Right atrium auricular region (tissue), 2 donors: ENCODE results near the gene P3H4. TPM values are rescaled to one million over a fixed set of nuclear protein-coding genes. Genes with fewer than 3 reads are reported as not detected.

Experiments
- DNase-seq: peaks from one replicate; pipeline ENCODE4 v3.0.0-alpha.2; 2019; ENCODE audit warnings: low spot score
- H3K27ac ChIP-seq, 2 donors: fragments of 200-600 bp; sonication (generic); 1 replicate in 1 of 2; 2 replicates in 1 of 2; pipeline ENCODE4 v1.5.1; 2016 to 2019
- H3K27me3 ChIP-seq, 2 donors: fragments of 200-600 bp; sonication (generic); one replicate each; pipeline versions ENCODE4 v1.5.1 to v1.6.0; 2017 to 2019
- H3K36me3 ChIP-seq: fragments of 200-600 bp; sonication (generic); one replicate; pipeline ENCODE4 v1.5.1; 2016
- H3K4me1 ChIP-seq, 2 donors: fragments of 200-600 bp; sonication (generic); one replicate each; pipeline versions ENCODE4 v1.5.1 to v1.6.0; 2017 to 2019
- H3K4me3 ChIP-seq, 2 donors: fragments of 200-600 bp; sonication (generic); 1 replicate in 1 of 2; 2 replicates in 1 of 2; pipeline ENCODE4 v1.5.1; 2017 to 2019; ENCODE audit warnings: mild to moderate bottlenecking in 1 of 2, moderate library complexity in 1 of 2
- H3K9me3 ChIP-seq, 2 donors: fragments of 200-600 bp; sonication (generic); one replicate each; pipeline ENCODE4 v1.5.1; 2019
- CTCF ChIP-seq, 2 donors: fragments of 200-600 bp; sonication (generic); IDR thresholded peaks; one replicate each; pipeline ENCODE4 v1.5.1; 2019; ENCODE audit warnings: antibody characterized with exemption in 2 of 2
- total RNA-seq, 2 donors: library from RNA; depleted of rRNA; stranded (reverse); fragments of >200 nt; gene quantifications; one replicate each; pipeline ENCODE4 v1.1.0, GENCODE V29; 2016

The P3H4 gene
- total RNA-seq, 2 donors from 2014 or later: 15.4 to 16.2 TPM

GRCh38 chr17:41813699-41814124, 2.0 kb upstream of the P3H4 start:
- no peaks in the 10 kb centered on the region for H3K36me3 ChIP-seq
- H3K9me3 ChIP-seq: no peaks in the 10 kb centered on the region
- peak overlapping the region in 1 of 2 donors; percentile 83 for H3K4me3 ChIP-seq
- DNase-seq: no peak
- H3K27me3 ChIP-seq: no peaks in the 10 kb centered on the region
- peaks cover 0 to 48% of the 10 kb centered on the region in 2 donors for H3K4me1 ChIP-seq
- peak overlapping the region; percentile 76 to 82 for H3K27ac ChIP-seq
- no peak for TF ChIP-seq CTCF (IDR thresholded peaks at IDR 0.05)

- Histone ChIP-seq H3K4me1 (peaks cover 0 to 49% of the 10 kb centered on the region in 2 donors), H3K36me3 (no peaks in the 10 kb centered on the region), H3K27me3 (no peaks in the 10 kb centered on the region), H3K9me3 (no peaks in the 10 kb centered on the region), H3K4me3 (peak overlapping the region; percentile 68 to 83), H3K27ac (peak overlapping the region; percentile 76 to 82)
- no peak for DNase-seq
- TF ChIP-seq CTCF (IDR thresholded peaks at IDR 0.05): no peak
Measured at GRCh38 chr17:41813152-41813680, 1.5 kb upstream of the P3H4 start.

- Histone ChIP-seq H3K4me3 (peak within 1 kb of the TSS; percentile 68 to 83), H3K36me3 (no peaks in the 10 kb centered on the region), H3K27ac (peak within 1 kb of the TSS; percentile 76 to 82), H3K27me3 (no peaks in the 10 kb centered on the region), H3K9me3 (no peaks in the 10 kb centered on the region), H3K4me1 (peaks cover 0 to 49% of the 10 kb centered on the region in 2 donors)
- TF ChIP-seq CTCF (IDR thresholded peaks at IDR 0.05): no peak
- no peak for DNase-seq
Measured at GRCh38 chr17:41812381-41813151, 817 bp upstream of the P3H4 start, which contains the start of gene FKBP10. Gene FKBP10, plus strand, starts transcription at chr17:41813004. Its CDS starts 31 bp downstream, at chr17:41813035.

GRCh38 chr17:41810659-41811548, 845 bp downstream of the P3H4 start:
- Histone ChIP-seq H3K27me3 (no peaks in the 10 kb centered on the region), H3K27ac (peak overlapping the region; percentile 76 to 82), H3K4me1 (peaks cover 0 to 49% of the 10 kb centered on the region in 2 donors)

More at GRCh38 chr17:41810659-41811548, 845 bp downstream of the P3H4 start:
- Histone ChIP-seq H3K36me3 (peaks cover 7% of the 10 kb centered on the region), H3K4me3 (peak overlapping the region; percentile 68 to 83), H3K9me3 (no peaks in the 10 kb centered on the region)
- no peak for TF ChIP-seq CTCF (IDR thresholded peaks at IDR 0.05)
- no peak for DNase-seq
